NCI-H345 (cell line): ENCODE results near the gene KRTAP20-4.

Experiments
- DNase-seq: peaks from one replicate; lab custom pipeline; 2025; lab: John Stamatoyannopoulos, UW

The KRTAP20-4 gene

DNA sequence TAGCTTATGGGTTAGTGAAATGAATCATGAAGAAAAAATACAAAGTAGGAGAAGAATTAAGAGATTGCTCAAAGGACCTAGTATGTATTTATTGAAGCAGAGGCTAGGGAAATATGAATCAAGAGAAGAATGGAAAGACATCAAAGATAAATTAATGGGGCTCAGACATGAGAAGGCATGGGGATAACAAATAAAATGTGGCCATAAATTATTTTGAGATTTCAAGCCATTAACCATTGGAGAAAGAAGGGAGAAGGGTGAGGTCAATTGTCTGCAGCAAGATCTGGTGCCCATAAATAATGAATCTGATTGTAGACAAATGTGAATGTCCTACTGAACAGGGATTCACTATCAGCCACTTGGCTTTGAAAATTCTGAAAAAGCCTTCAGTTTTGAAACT is 32.5 kb downstream of the KRTAP20-4 start:
- no peak for DNase-seq

DNA sequence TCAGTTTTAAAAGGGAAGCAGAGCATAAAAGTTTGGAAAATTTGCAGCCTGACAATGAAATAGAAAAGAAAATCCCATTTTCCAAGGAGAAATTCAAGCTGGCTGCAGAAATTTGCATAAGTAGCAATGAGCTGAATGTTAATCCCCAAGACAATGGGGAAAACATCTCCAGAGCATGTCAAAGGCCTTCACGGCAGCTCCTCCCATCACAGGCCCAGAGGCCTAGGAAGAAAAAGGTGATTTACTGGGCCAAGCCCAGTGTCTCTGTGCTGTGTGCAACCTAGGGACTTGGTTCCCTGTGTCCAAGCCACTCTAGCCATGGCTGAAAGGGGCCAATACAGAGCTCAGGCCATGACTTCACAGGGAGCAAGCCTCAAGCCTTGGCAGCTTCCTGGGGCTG is 48.3 kb downstream of the KRTAP20-4 start:
- no peak for DNase-seq
